ENCODE results near the gene TBC1D3D.
"Not testable (repeated sequence)": the region's sequence is repeated elsewhere in the genome, so short reads cannot be mapped to it uniquely, and the experiment has no call there.

TBC1D3D gene

DNA sequence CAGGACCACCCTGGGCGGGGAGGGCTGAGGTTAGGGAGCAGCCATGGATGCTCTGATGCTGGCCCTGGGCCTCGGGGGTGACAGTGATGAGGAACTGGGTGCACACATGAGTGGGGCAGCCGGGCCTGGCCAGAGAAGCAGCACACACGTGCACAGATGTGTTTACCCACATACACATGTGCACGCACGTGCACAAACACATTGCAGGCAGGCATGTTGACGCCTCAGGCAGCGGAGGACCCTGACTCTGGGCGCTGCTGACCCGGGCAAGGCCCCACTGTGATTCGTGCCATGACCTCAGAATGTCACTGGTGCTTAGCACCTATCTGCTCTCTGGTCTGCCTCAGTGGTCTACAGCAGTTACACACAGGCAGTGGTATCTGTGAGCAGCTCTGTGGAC is at the start of gene TBC1D3D:
Gene TBC1D3D (plus strand): TSS at position 301 of the 400 bp plus-strand sequence. CDS start 1,585 bp downstream, outside the sequence.
- not testable (repeated sequence) for DNase-seq

DNA sequence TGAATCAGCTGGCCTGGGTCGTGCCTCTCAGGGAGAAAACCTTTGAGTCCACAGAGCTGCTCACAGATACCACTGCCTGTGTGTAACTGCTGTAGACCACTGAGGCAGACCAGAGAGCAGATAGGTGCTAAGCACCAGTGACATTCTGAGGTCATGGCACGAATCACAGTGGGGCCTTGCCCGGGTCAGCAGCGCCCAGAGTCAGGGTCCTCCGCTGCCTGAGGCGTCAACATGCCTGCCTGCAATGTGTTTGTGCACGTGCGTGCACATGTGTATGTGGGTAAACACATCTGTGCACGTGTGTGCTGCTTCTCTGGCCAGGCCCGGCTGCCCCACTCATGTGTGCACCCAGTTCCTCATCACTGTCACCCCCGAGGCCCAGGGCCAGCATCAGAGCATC is 14.8 kb upstream of the TBC1D3D start, which contains the start of gene TBC1D3L:
Gene TBC1D3L (minus strand): TSS at position 101 of the 400 bp plus-strand sequence. CDS start 1,540 bp downstream, outside the sequence.
- DNase-seq = not testable (repeated sequence)
